Brain microvascular endothelial cell (primary cell): ENCODE results near the gene POTEB2.
"Not testable (repeated sequence)": the region's sequence is repeated elsewhere in the genome, so short reads cannot be mapped to it uniquely, and the experiment has no call there.

Experiments
- DNase-seq: peaks from one replicate; pipeline ENCODE4 v3.0.0-alpha.2; 2020
- H3K27ac ChIP-seq: fragments of 250-450 bp; sonication (Bioruptor Pico); 2 replicates; pipeline ENCODE4 v1.5.1; 2020; ENCODE audit warnings: mild to moderate bottlenecking, moderate library complexity
- H3K27me3 ChIP-seq: fragments of 250-450 bp; sonication (Bioruptor Pico); replicated peaks from 2 replicates; pipeline ENCODE4 v1.5.1; 2020; ENCODE audit warnings: mild to moderate bottlenecking
- H3K36me3 ChIP-seq: fragments of 250-450 bp; sonication (Bioruptor Pico); replicated peaks from 2 replicates; pipeline ENCODE4 v1.5.1; 2020; ENCODE audit warnings: mild to moderate bottlenecking
- H3K4me3 ChIP-seq: 2 replicates; pipeline ENCODE4 v1.5.1; 2011; ENCODE audit warnings: low read depth, mild to moderate bottlenecking, control low read depth, low read length, moderate library complexity
- in situ Hi-C: cut with HindIII; loops from 2 replicates; pipeline ENCODE4 v1.10.0; 2017; ENCODE audit warnings: low sequenced_read_pairs, low pct_ligation_motif_present

POTEB2 gene

GRCh38 chr15:20866214-20866613, at the start of gene POTEB2:
Gene POTEB2, minus strand, starts transcription at chr15:20866314. Its CDS starts 33 bp downstream, at chr15:20866281.
- H3K27ac ChIP-seq, H3K36me3 ChIP-seq, DNase-seq, in situ Hi-C loops, H3K4me3 ChIP-seq, H3K27me3 ChIP-seq: not testable (repeated sequence)

- H3K27me3 ChIP-seq, H3K27ac ChIP-seq, in situ Hi-C loops: not testable (repeated sequence)
Measured at GRCh38 chr15:20879916-20880315, 13.8 kb upstream of the POTEB2 start.

GRCh38 chr15:20878464-20878863, 12.3 kb upstream of the POTEB2 start:
- H3K27ac ChIP-seq, H3K4me3 ChIP-seq, DNase-seq, H3K27me3 ChIP-seq, in situ Hi-C loops, H3K36me3 ChIP-seq: not testable (repeated sequence)

More at GRCh38 chr15:20879916-20880315, 13.8 kb upstream of the POTEB2 start:
- H3K36me3 ChIP-seq, DNase-seq, H3K4me3 ChIP-seq: not testable (repeated sequence)

GRCh38 chr15:20877819-20878218, 11.7 kb upstream of the POTEB2 start:
- H3K4me3 ChIP-seq, H3K36me3 ChIP-seq, DNase-seq, H3K27me3 ChIP-seq, in situ Hi-C loops, H3K27ac ChIP-seq: not testable (repeated sequence)
